ENCODE results near the gene SOWAHD. TPM values are rescaled to one million over a fixed set of nuclear protein-coding genes. Genes with fewer than 3 reads are reported as not detected.

Gene SOWAHD
- total RNA-seq, 1 donor from 2014 or later: not detected

Other genes starting within 250 kb of the SOWAHD start
- gene STEEP1, start 193.2 kb upstream of the SOWAHD start, total RNA-seq: 15.6 and 18.3 TPM in 2 replicates
- gene UBE2A, start 184.0 kb upstream of the SOWAHD start, total RNA-seq: 38.0 and 39.5 TPM in 2 replicates
- 5.0 and 5.5 TPM in 2 replicates for gene NKRF, start 152.2 kb upstream of the SOWAHD start, total RNA-seq
- 3.9 and 4.3 TPM in 2 replicates for gene SEPTIN6, start 65.4 kb upstream of the SOWAHD start, total RNA-seq
- 4,489 and 7,031 TPM in 2 replicates for gene RPL39, start 33.0 kb downstream of the SOWAHD start, total RNA-seq
- gene UPF3B, start 94.4 kb downstream of the SOWAHD start, total RNA-seq: 1.7 and 2.6 TPM in 2 replicates
- gene RNF113A, start 113.1 kb downstream of the SOWAHD start, total RNA-seq: 16.1 and 18.0 TPM in 2 replicates
- gene NDUFA1, start 113.2 kb downstream of the SOWAHD start, total RNA-seq: 55.2 and 65.4 TPM in 2 replicates
- not detected in 2 replicates for gene AKAP14, start 137.3 kb downstream of the SOWAHD start, total RNA-seq
- gene NKAP, start 185.2 kb downstream of the SOWAHD start, total RNA-seq: 3.8 and 4.7 TPM in 2 replicates